ENCODE measurements around the gene PLA2G10. TPM values are rescaled to one million over a fixed set of nuclear protein-coding genes. Genes with fewer than 3 reads are reported as not detected.
A peak's percentile ranks its signal among the peaks of the same experiment; 100 is the strongest.
"Not testable (repeated sequence)": the region's sequence is repeated elsewhere in the genome, so short reads cannot be mapped to it uniquely, and the experiment has no call there.

PLA2G10 gene
- 10 to 100 TPM in 4 of 6 donors, 1 to 10 TPM in 2; 4.2 to 22.5 (median 10.9) TPM for total RNA-seq

- DNase-seq, H3K4me1 ChIP-seq, H3K27ac ChIP-seq, H3K4me3 ChIP-seq, H3K9me3 ChIP-seq, H3K36me3 ChIP-seq, H3K27me3 ChIP-seq: not testable (repeated sequence)
- peak in 1 of 2 donors; percentile 80 for ATAC-seq (ENCODE audit: low FRiP score in 2 of 2)
- no CpG with 5 or more reads among the region's 28 CpGs for WGBS, 2 donors
These were observed at the start of gene PLA2G10 for GRCh38 chr16:14694129-14694528. Gene PLA2G10 (minus strand): TSS chr16:14694308. CDS start chr16:14694229, 79 bp downstream.

DNA sequence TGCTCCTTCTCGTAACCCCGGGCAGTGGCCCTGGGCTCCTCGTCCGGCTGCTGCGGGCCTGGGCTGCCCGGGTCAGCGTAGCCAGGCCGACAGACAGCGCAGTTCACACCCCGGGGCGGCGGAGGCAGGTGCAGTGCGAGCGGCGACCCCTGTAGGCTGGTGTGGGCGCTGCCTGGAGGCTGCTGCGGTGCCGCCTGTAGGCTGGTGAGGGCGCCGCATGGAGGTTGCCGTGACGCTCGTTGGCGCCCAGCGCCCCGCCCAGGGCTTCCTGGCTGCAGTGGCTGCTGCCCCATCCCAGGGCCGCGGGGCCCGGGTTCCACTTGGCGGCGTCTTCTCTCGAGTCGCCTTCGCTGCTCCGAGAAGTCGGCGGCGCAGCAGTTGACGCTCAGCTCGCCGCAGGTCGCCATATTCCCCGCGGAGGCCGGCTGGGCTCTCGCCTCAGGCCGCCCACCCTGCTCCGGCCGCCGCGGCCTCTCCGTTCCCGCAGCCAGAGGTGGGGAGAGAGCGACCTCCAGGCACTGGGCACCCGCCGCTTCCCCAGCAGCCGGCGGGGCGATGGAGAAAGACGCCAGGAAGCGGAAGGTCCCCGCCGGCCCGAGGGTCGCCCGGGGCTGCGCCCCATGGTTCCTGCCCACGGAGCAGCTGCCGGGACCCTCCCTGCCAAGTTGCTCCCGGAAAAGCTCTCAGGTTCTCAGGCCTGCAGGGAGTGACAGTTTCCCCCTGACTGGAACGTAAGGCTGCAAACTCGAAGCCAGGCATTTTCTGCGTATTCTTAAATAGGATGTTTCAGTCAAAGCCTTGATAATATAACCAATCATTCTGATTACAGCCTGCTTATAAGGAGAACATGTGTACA is 48.4 kb upstream of the PLA2G10 start, which contains the start of gene NPIPA2:
Gene NPIPA2, plus strand, starts transcription at position 261 of the 856 bp plus-strand sequence. CDS start 5,533 bp downstream, outside the sequence.
- H3K9me3 ChIP-seq, H3K27me3 ChIP-seq, H3K4me1 ChIP-seq, DNase-seq, H3K36me3 ChIP-seq, H3K4me3 ChIP-seq, H3K27ac ChIP-seq: not testable (repeated sequence)
- ATAC-seq (ENCODE audit: low FRiP score in 2 of 2): peak; percentile 99
- no CpG with 5 or more reads among the region's 73 CpGs for WGBS, 2 donors

- WGBS, 2 donors: no CpG with 5 or more reads among the region's 11 CpGs
These were observed 47.7 kb upstream of the PLA2G10 start for GRCh38 chr16:14741794-14742193.

GRCh38 chr16:14740832-14741385 is 46.8 kb upstream of the PLA2G10 start:
- not testable (repeated sequence) for DNase-seq, H3K27ac ChIP-seq, H3K36me3 ChIP-seq, H3K4me3 ChIP-seq, H3K9me3 ChIP-seq, H3K27me3 ChIP-seq, H3K4me1 ChIP-seq
- WGBS, 2 donors: no CpG with 5 or more reads among the region's 10 CpGs
- peak in 1 of 2 donors; percentile 67 for ATAC-seq (ENCODE audit: low FRiP score in 2 of 2)

More at GRCh38 chr16:14741794-14742193, 47.7 kb upstream of the PLA2G10 start:
- not testable (repeated sequence) for H3K36me3 ChIP-seq; DNase-seq; ATAC-seq (ENCODE audit: low FRiP score in 2 of 2); H3K4me1 ChIP-seq; H3K27ac ChIP-seq; H3K27me3 ChIP-seq; H3K9me3 ChIP-seq; H3K4me3 ChIP-seq

- not testable (repeated sequence) for DNase-seq, H3K4me1 ChIP-seq, H3K27ac ChIP-seq, H3K4me3 ChIP-seq, H3K9me3 ChIP-seq, H3K36me3 ChIP-seq, H3K27me3 ChIP-seq
- no CpG with 5 or more reads among the region's 28 CpGs for WGBS, 2 donors
- peak in 1 of 2 donors; percentile 87 for ATAC-seq (ENCODE audit: low FRiP score in 2 of 2)
These were observed 39.1 kb upstream of the PLA2G10 start for GRCh38 chr16:14733233-14733632.

DNA sequence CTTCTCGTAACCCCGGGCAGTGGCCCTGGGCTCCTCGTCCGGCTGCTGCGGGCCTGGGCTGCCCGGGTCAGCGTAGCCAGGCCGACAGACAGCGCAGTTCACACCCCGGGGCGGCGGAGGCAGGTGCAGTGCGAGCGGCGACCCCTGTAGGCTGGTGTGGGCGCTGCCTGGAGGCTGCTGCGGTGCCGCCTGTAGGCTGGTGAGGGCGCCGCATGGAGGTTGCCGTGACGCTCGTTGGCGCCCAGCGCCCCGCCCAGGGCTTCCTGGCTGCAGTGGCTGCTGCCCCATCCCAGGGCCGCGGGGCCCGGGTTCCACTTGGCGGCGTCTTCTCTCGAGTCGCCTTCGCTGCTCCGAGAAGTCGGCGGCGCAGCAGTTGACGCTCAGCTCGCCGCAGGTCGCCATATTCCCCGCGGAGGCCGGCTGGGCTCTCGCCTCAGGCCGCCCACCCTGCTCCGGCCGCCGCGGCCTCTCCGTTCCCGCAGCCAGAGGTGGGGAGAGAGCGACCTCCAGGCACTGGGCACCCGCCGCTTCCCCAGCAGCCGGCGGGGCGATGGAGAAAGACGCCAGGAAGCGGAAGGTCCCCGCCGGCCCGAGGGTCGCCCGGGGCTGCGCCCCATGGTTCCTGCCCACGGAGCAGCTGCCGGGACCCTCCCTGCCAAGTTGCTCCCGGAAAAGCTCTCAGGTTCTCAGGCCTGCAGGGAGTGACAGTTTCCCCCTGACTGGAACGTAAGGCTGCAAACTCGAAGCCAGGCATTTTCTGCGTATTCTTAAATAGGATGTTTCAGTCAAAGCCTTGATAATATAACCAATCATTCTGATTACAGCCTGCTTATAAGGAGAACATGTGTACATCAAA is 9.3 kb upstream of the PLA2G10 start, which contains the start of gene NPIPA3:
Gene NPIPA3, plus strand, starts transcription at position 256 of the 856 bp plus-strand sequence. CDS start 5,533 bp downstream, outside the sequence.
- not testable (repeated sequence) for H3K4me1 ChIP-seq, H3K9me3 ChIP-seq, H3K4me3 ChIP-seq, H3K27me3 ChIP-seq, H3K27ac ChIP-seq, DNase-seq, H3K36me3 ChIP-seq
- ATAC-seq (ENCODE audit: low FRiP score in 2 of 2): peak; percentile 99 to 100
- no CpG with 5 or more reads among the region's 73 CpGs for WGBS, 2 donors

DNA sequence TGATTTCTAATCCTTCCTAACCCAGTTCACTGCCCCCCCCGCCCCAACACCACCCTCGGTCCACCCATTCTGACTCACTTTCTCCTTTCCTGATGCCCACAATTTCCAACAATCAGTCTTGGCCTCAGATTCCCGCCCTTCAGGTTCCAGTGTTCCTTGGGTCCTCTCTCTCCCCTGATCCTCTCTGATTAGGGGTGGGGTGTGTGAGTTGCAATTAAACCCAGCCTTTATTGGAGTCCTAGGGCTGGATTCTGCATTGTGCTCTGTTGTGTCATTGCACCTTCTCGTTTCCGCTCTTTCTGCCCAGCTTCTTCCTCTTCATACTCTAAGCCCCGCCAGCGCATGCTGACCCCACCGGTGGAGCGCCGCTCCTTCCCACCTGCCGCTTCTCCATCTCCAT is 8.6 kb upstream of the PLA2G10 start:
- not testable (repeated sequence) for DNase-seq, H3K9me3 ChIP-seq, H3K4me1 ChIP-seq, H3K27ac ChIP-seq, H3K4me3 ChIP-seq, H3K36me3 ChIP-seq, H3K27me3 ChIP-seq
- ATAC-seq (ENCODE audit: low FRiP score in 2 of 2): peak in 1 of 2 donors; percentile 4
- no CpG with 5 or more reads among the region's 11 CpGs for WGBS, 2 donors

DNA sequence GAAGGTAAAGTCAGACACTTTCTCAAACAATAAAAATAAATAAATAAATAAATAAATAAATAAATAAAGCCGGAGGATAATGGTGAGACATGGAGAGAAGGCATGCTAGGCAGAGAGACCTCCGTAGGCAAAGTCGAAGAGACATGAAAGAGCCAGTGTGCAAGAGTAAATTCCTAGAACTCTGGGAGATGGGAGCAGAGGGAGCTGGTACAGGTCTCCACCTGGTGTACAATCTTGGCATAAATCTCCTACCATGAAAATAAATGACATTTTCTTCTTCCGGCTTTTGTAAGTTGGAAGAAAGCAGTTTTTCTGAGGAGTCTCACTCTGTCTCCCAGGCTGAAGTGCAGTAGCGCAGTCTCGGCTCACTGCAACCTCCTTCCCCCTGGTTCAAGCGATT is 7.8 kb upstream of the PLA2G10 start:
- WGBS, 2 donors: 51% methylated on average over 3 of the region's 7 CpGs; no CpG with 5 or more reads in 1 of the 2 donors
- ATAC-seq (ENCODE audit: low FRiP score in 2 of 2): not testable (repeated sequence)

GRCh38 chr16:14685870-14686793 is 8.0 kb downstream of the PLA2G10 start:
- ATAC-seq (ENCODE audit: low FRiP score in 2 of 2): peak in 1 of 2 donors; percentile 65
- peak overlapping the region in 2 of 4 donors; percentile 40 to 43 for H3K27ac ChIP-seq
- peak in 1 of 2 donors; percentile 27 for DNase-seq
- H3K4me3 ChIP-seq, H3K36me3 ChIP-seq, H3K9me3 ChIP-seq, H3K27me3 ChIP-seq, H3K4me1 ChIP-seq: not testable (repeated sequence)
- 69 to 70% methylated on average over 15 of the region's 15 CpGs for WGBS, 2 donors

More for the DNA sequence above, 7.8 kb upstream of the PLA2G10 start:
- H3K9me3 ChIP-seq, H3K4me1 ChIP-seq, DNase-seq, H3K4me3 ChIP-seq, H3K27ac ChIP-seq, H3K36me3 ChIP-seq, H3K27me3 ChIP-seq: not testable (repeated sequence)
